K562 (cell line): ENCODE measurements around the gene ASB4. TPM values are rescaled to one million over a fixed set of nuclear protein-coding genes. Genes with fewer than 3 reads are reported as not detected.

Experiments
- BHLHE40 ChIP-seq: IDR thresholded peaks from 2 replicates; pipeline ENCODE4 v1.6.1; 2011; ENCODE audit warnings: low read length, improper control_type of control experiment
- CAMTA2 ChIP-seq: fragments of 250-450 bp; sonication (Bioruptor Pico); conservative IDR thresholded peaks from 2 replicates; pipeline ENCODE4 v1.5.1; 2022
- E2F4 ChIP-seq: sonication (generic); formaldehyde crosslinking; IDR thresholded peaks from 2 replicates; pipeline ENCODE4 v1.8.0; 2022; ENCODE audit warnings: mild to moderate bottlenecking, low read depth, missing genetic modification reagents
- EP400 ChIP-seq: fragments of 450-650 bp; IDR thresholded peaks from 2 replicates; pipeline ENCODE4 v1.6.1; 2017; ENCODE audit warnings: antibody characterized with exemption, mild to moderate bottlenecking, moderate library complexity
- FOXA1 ChIP-seq: fragments of 450-650 bp; IDR thresholded peaks from 2 replicates; pipeline ENCODE4 v1.6.1; 2016; ENCODE audit warnings: mild to moderate bottlenecking, borderline replicate concordance
- FOXM1 ChIP-seq, 2 experiments: fragments of 450-650 bp in 1 of 2; sonication (generic) in 1 of 2; formaldehyde crosslinking in 1 of 2; IDR thresholded peaks; 2 replicates each; pipeline versions ENCODE4 v1.6.1 to v1.9.0; 2017 to 2022; ENCODE audit warnings: low read depth in 2 of 2, mild to moderate bottlenecking in 2 of 2, missing genetic modification reagents in 1 of 2, moderate library complexity in 1 of 2
- MCM2 ChIP-seq: fragments of 450-650 bp; IDR thresholded peaks from 2 replicates; pipeline ENCODE4 v1.6.1; 2017; ENCODE audit warnings: low read depth, mild to moderate bottlenecking
- MTA1 ChIP-seq: fragments of 450-650 bp; IDR thresholded peaks from 2 replicates; pipeline ENCODE4 v1.6.1; 2017; ENCODE audit warnings: borderline replicate concordance
- OTX1 ChIP-seq: fragments of 450-650 bp; formaldehyde crosslinking; IDR thresholded peaks from 2 replicates; pipeline ENCODE4 v1.4.0; 2022; ENCODE audit warnings: mild to moderate bottlenecking
- PHF8 ChIP-seq: fragments of 200-600 bp; sonication (generic); IDR thresholded peaks from 2 replicates; pipeline ENCODE4 v1.6.1; 2012; ENCODE audit warnings: mixed run types, mild to moderate bottlenecking, inconsistent platforms, low read length, moderate library complexity, borderline replicate concordance
- SREBF1 ChIP-seq: fragments of 150-350 bp; IDR thresholded peaks from 2 replicates; pipeline ENCODE4 v1.6.1; 2014; ENCODE audit warnings: antibody characterized with exemption, low read depth, low read length, borderline replicate concordance
- TAF15 ChIP-seq: fragments of 200-400 bp; formaldehyde crosslinking; IDR thresholded peaks from 2 replicates; pipeline ENCODE4 v1.6.1; 2017; ENCODE audit warnings: mild to moderate bottlenecking, low read depth, low read length, moderate library complexity
- TEAD4 ChIP-seq, 2 experiments: sonication (generic) in 1 of 2; formaldehyde crosslinking in 1 of 2; IDR thresholded peaks; 2 replicates each; pipeline versions ENCODE4 v1.6.1 to v1.8.0; 2012 to 2022; ENCODE audit warnings: borderline replicate concordance in 1 of 2, inconsistent platforms in 1 of 2, low read length in 1 of 2, mild to moderate bottlenecking in 1 of 2, missing genetic modification reagents in 1 of 2
- XRCC5 ChIP-seq: fragments of 200-400 bp; formaldehyde crosslinking; IDR thresholded peaks from 2 replicates; pipeline ENCODE4 v1.6.1; 2017; ENCODE audit warnings: low read depth, mild to moderate bottlenecking, low read length
- YY1 ChIP-seq, 3 experiments: IDR thresholded peaks; 2 replicates each; pipeline ENCODE4 v1.6.1; 2011; ENCODE audit warnings: low read length in 2 of 3, mild to moderate bottlenecking in 2 of 3, moderate library complexity in 2 of 3, borderline replicate concordance in 1 of 3, control low read depth in 1 of 3, low read depth in 1 of 3; ENCODE audit not compliant: insufficient read depth in 3 of 3, insufficient replicate concordance in 2 of 3, control insufficient read depth in 1 of 3, insufficient read length in 1 of 3; ENCODE audit errors: extremely low read depth in 1 of 3
- ZNF232 ChIP-seq: sonication (generic); formaldehyde crosslinking; IDR thresholded peaks from 2 replicates; pipeline ENCODE4 v1.8.0; 2022; ENCODE audit warnings: mild to moderate bottlenecking, missing genetic modification reagents
- ZNF449 ChIP-seq: fragments of 250-450 bp; sonication (Bioruptor Pico); IDR thresholded peaks from 2 replicates; pipeline ENCODE4 v1.8.0; 2022; ENCODE audit warnings: moderate library complexity, mild to moderate bottlenecking, inconsistent platforms
- ZNF584 ChIP-seq: fragments of 200-800 bp; sonication (Bioruptor generic); IDR thresholded peaks from 2 replicates; pipeline ENCODE4 v1.6.1; 2016; ENCODE audit warnings: low read depth, mild to moderate bottlenecking, missing genetic modification characterization, missing compliant biosample characterization
- ZNF586 ChIP-seq: fragments of 450-650 bp; formaldehyde crosslinking; conservative IDR thresholded peaks from 2 replicates; pipeline ENCODE4 v1.4.0; 2020; ENCODE audit warnings: mild to moderate bottlenecking, moderate library complexity
- ZNF644 ChIP-seq: fragments of 200-800 bp; sonication (Bioruptor generic); IDR thresholded peaks from 2 replicates; pipeline ENCODE4 v1.6.1; 2016; ENCODE audit warnings: low read depth, missing genetic modification characterization, missing compliant biosample characterization
- ZNF699 ChIP-seq: fragments of 250-450 bp; sonication (Bioruptor Pico); IDR thresholded peaks from 2 replicates; pipeline ENCODE4 v1.8.0; 2021; ENCODE audit warnings: mild to moderate bottlenecking, moderate library complexity; ENCODE audit not compliant: insufficient replicate concordance
- ZNF76 ChIP-seq: fragments of 250-450 bp; sonication (Bioruptor Pico); IDR thresholded peaks from 2 replicates; pipeline ENCODE4 v1.4.0; 2020; ENCODE audit warnings: mild to moderate bottlenecking, moderate library complexity, borderline replicate concordance
- ZZZ3 ChIP-seq: fragments of 450-650 bp; IDR thresholded peaks from 2 replicates; pipeline ENCODE4 v1.6.1; 2016; ENCODE audit warnings: antibody characterized with exemption, mild to moderate bottlenecking, moderate library complexity
- polyA plus RNA-seq, 8 experiments: library from polyadenylated mRNA; depleted of rRNA in 4 of 8; stranded (reverse) in 5 of 8; unstranded in 3 of 8; fragments of >200 nt; fragmentation: Nextera tagmentation in 2 of 8; fragmentation: Illumina TruSeq in 1 of 8; extraction: Ambion mirVana in 2 of 8; extraction: Trizol in 1 of 8; gene quantifications; 2 replicates each; pipeline versions ENCODE4 v1.2.1 to v1.2.3, GENCODE V29; 2011 to 2014; ENCODE audit warnings: inconsistent platforms in 1 of 8, missing spikeins in 1 of 8
- total RNA-seq, 7 experiments: library from RNA; depleted of rRNA in 6 of 7; stranded (reverse); fragments of >200 nt in 6 of 7; fragmentation: Illumina TruSeq in 2 of 7; extraction: Trizol in 2 of 7; gene quantifications; 2 replicates each; pipeline versions ENCODE4 v1.2.1 to v1.2.3, GENCODE V29; 2011 to 2021; ENCODE audit warnings: low replicate concordance in 1 of 7

ASB4 gene
- total and polyA plus RNA-seq, 9 of the 15 experiments (the other 6 are each of a cell fraction or from before 2014, with no cell fraction given) = 0.03 to 0.07 TPM; not detected in 7

- TF ChIP-seq MCM2 (no peak), FOXA1 (no peak), TAF15 (no peak), ZNF584 (peak; percentile 86; the same call in 1 of the 2 replicates), ZNF586 (CRISPR knock-in tag) (no peak), CAMTA2 (no peak), XRCC5 (no peak), ZNF232 (CRISPR knock-in tag) (no peak), E2F4 (CRISPR knock-in tag) (no peak), EP400 (no peak), ZNF644 (tag) (no peak), ZNF76 (CRISPR knock-in tag) (no peak), BHLHE40 (peak; percentile 51; the same call in 1 of the 2 replicates), ZNF699 (CRISPR knock-in tag) (no peak), ZNF449 (CRISPR knock-in tag) (no peak), PHF8 (no peak), YY1 (IDR thresholded peaks at IDR 0.05; ENCODE audit: borderline replicate concordance in 1 of 3, control insufficient read depth in 1 of 3, extremely low read depth in 1 of 3, insufficient read depth in 3 of 3, insufficient read length in 1 of 3, insufficient replicate concordance in 2 of 3, low read depth in 1 of 3, low read length in 2 of 3) (peak in 2 of 3 experiments; percentile 12 to 62), OTX1 (CRISPR knock-in tag) (no peak), TEAD4 (IDR thresholded peaks at IDR 0.05; ENCODE audit: low read length) (peak; percentile 90), TEAD4 (CRISPR knock-in tag; IDR thresholded peaks at IDR 0.05; ENCODE audit: borderline replicate concordance) (no peak), FOXM1 (IDR thresholded peaks at IDR 0.05; ENCODE audit: low read depth) (no peak), FOXM1 (CRISPR knock-in tag; IDR thresholded peaks at IDR 0.05; ENCODE audit: low read depth) (no peak), SREBF1 (no peak), ZZZ3 (no peak), MTA1 (no peak)
Measured at GRCh38 chr7:95549818-95550529, 64.2 kb downstream of the ASB4 start (continued).
